Natural killer cell (primary cell): ENCODE results near the gene PTP4A1. TPM values are rescaled to one million over a fixed set of nuclear protein-coding genes. Genes with fewer than 3 reads are reported as not detected.

ENCODE experiments used
- ATAC-seq, 3 donors: fragments of 150-1000 bp in 2 of 3; fragments of 200-7000 bp in 1 of 3; cut with Tn5 transposase; 1 replicate in 1 of 3; 2 replicates in 2 of 3; pipeline ENCODE4 v1.10.0; 2021; ENCODE audit warnings: mild to moderate bottlenecking in 2 of 3, moderate library complexity in 2 of 3
- DNase-seq, 2 donors: peaks; one replicate each; pipeline versions ENCODE4 v3.0.0 to v3.0.0-alpha.2; 2013 to 2021; ENCODE audit warnings: mixed read lengths in 1 of 2
- H3K27ac ChIP-seq: one replicate; pipeline ENCODE4 v1.5.1; 2013; ENCODE audit warnings: mild to moderate bottlenecking, low read length
- H3K27me3 ChIP-seq: one replicate; pipeline ENCODE4 v1.6.1; 2013; ENCODE audit warnings: low read length; ENCODE audit not compliant: control insufficient read depth, insufficient read depth
- H3K36me3 ChIP-seq: one replicate; pipeline ENCODE4 v1.6.1; 2013; ENCODE audit warnings: low read length; ENCODE audit not compliant: control insufficient read depth, insufficient read depth
- H3K4me1 ChIP-seq: one replicate; pipeline ENCODE4 v1.6.1; 2013; ENCODE audit warnings: low read length; ENCODE audit not compliant: control insufficient read depth, insufficient read depth
- H3K4me3 ChIP-seq: one replicate; pipeline ENCODE4 v1.5.1; 2013; ENCODE audit warnings: low read length
- H3K9me3 ChIP-seq: one replicate; pipeline ENCODE4 v1.6.1; 2013; ENCODE audit warnings: low read length; ENCODE audit not compliant: control insufficient read depth, insufficient read depth
- H3K27ac Mint-ChIP-seq, 2 donors: one replicate each; pipeline ENCODE4 v1.8.0; 2022; ENCODE audit warnings: mild to moderate bottlenecking in 2 of 2, mixed read lengths in 2 of 2, moderate library complexity in 1 of 2
- H3K27me3 Mint-ChIP-seq, 2 donors: one replicate each; pipeline ENCODE4 v1.8.0; 2022; ENCODE audit warnings: low read depth in 2 of 2, mixed read lengths in 2 of 2
- H3K36me3 Mint-ChIP-seq: one replicate; pipeline ENCODE4 v1.8.0; 2022; ENCODE audit warnings: mixed read lengths
- H3K4me1 Mint-ChIP-seq, 2 donors: one replicate each; pipeline ENCODE4 v1.8.0; 2022; ENCODE audit warnings: mixed read lengths in 2 of 2
- H3K4me3 Mint-ChIP-seq: one replicate; pipeline ENCODE4 v1.8.0; 2022; ENCODE audit warnings: mild to moderate bottlenecking, moderate library complexity, mixed read lengths
- H3K9me3 Mint-ChIP-seq, 2 donors: one replicate each; pipeline ENCODE4 v1.8.0; 2022; ENCODE audit warnings: mixed read lengths in 2 of 2
- WGBS: methylation state at CpG from one replicate; pipeline ENCODE4 v1.1.7; 2013; ENCODE audit warnings: missing lambda C conversion rate; ENCODE audit not compliant: insufficient coverage; 5-methylcytosine and 5-hydroxymethylcytosine counted together
- intact Hi-C: fragments of 100-400 bp; cut with micrococcal nuclease; formaldehyde crosslinking; loops from one replicate; pipeline ENCODE4 v1.14.2; 2022
- total RNA-seq, 4 donors: library from RNA; stranded (reverse); fragments of 120-200 nt in 1 of 4; gene quantifications; one replicate each; pipeline versions ENCODE4 v1.2.3 to v1.2.4, GENCODE V29; 2013 to 2022
- TF ChIP-seq, protein P1 (sequence below): fragments of 200-600 bp; IDR thresholded peaks from one replicate; pipeline ENCODE4 v1.8.0; 2022; ENCODE audit warnings: antibody characterized with exemption

The PTP4A1 gene
- total RNA-seq, 3 donors from 2014 or later (not counting 1 experiment from before 2014, with no cell fraction given), result 113 to 185 (median 130) TPM

DNA sequence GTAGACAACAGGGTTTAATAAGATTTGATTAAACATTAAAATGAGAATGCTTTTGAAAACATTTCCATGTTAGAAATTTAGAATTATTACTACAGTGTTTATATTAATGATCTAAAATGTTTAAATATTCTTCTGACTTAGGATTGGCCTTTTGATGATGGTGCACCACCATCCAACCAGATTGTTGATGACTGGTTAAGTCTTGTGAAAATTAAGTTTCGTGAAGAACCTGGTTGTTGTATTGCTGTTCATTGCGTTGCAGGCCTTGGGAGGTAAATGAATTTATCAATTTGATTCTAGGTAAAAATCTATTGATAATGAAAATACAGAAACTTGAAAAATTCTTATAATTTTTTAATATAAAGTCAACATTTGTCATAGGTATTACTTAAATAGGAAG, 6.5 kb downstream of the PTP4A1 start:
- no peak overlapping the region for H3K27ac Mint-ChIP-seq
- peaks cover 65% of the 10 kb centered on the region for H3K36me3 ChIP-seq
- no peak for DNase-seq
- peaks cover 12 to 21% of the 10 kb centered on the region in 2 donors for H3K4me1 Mint-ChIP-seq
- H3K9me3 Mint-ChIP-seq, result no peaks in the 10 kb centered on the region
- H3K27me3 ChIP-seq, result no peaks in the 10 kb centered on the region
- H3K36me3 Mint-ChIP-seq, result peaks cover 29% of the 10 kb centered on the region
- H3K27me3 Mint-ChIP-seq, result no peaks in the 10 kb centered on the region
- H3K4me3 ChIP-seq, result no peak overlapping the region
- no peaks in the 10 kb centered on the region for H3K9me3 ChIP-seq
- TF ChIP-seq, protein P1, sequence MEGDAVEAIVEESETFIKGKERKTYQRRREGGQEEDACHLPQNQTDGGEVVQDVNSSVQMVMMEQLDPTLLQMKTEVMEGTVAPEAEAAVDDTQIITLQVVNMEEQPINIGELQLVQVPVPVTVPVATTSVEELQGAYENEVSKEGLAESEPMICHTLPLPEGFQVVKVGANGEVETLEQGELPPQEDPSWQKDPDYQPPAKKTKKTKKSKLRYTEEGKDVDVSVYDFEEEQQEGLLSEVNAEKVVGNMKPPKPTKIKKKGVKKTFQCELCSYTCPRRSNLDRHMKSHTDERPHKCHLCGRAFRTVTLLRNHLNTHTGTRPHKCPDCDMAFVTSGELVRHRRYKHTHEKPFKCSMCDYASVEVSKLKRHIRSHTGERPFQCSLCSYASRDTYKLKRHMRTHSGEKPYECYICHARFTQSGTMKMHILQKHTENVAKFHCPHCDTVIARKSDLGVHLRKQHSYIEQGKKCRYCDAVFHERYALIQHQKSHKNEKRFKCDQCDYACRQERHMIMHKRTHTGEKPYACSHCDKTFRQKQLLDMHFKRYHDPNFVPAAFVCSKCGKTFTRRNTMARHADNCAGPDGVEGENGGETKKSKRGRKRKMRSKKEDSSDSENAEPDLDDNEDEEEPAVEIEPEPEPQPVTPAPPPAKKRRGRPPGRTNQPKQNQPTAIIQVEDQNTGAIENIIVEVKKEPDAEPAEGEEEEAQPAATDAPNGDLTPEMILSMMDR, result no peak
- no peak overlapping the region for H3K4me3 Mint-ChIP-seq
- no peak overlapping the region for H3K27ac ChIP-seq
- no peak for ATAC-seq
- 100% methylated on average over 1 of the region's 2 CpGs for WGBS
- intact Hi-C loops, result loop anchor here (10.0 kb wide), 1 partner anchor 224 kb away; no protein-coding TSS in a partner anchor
- H3K4me1 ChIP-seq, result peaks cover 6% of the 10 kb centered on the region

DNA sequence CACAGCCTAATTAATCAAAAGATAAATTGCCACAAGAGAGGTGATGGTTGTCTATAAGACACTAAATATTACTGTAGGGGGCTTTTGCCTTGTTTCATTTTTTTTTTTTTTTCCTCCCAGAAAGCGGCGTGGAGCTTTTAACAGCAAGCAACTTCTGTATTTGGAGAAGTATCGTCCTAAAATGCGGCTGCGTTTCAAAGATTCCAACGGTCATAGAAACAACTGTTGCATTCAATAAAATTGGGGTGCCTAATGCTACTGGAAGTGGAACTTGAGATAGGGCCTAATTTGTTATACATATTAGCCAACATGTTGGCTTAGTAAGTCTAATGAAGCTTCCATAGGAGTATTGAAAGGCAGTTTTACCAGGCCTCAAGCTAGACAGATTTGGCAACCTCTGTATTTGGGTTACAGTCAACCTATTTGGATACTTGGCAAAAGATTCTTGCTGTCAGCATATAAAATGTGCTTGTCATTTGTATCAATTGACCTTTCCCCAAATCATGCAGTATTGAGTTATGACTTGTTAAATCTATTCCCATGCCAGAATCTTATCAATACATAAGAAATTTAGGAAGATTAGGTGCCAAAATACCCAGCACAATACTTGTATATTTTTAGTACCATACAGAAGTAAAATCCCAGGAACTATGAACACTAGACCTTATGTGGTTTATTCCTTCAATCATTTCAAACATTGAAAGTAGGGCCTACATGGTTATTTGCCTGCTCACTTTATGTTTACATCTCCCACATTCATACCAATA, 7.8 kb downstream of the PTP4A1 start:
- ATAC-seq, result no peak
- Mint-ChIP-seq H3K9me3 (no peaks in the 10 kb centered on the region), H3K27me3 (no peaks in the 10 kb centered on the region), H3K27ac (no peak overlapping the region), H3K4me1 (peaks cover 0 to 8% of the 10 kb centered on the region in 2 donors), H3K4me3 (no peak overlapping the region), H3K36me3 (peaks cover 29% of the 10 kb centered on the region)
- TF ChIP-seq, protein P1, result no peak
- WGBS, result 95% methylated on average over 6 of the region's 6 CpGs
- intact Hi-C loops, result loop anchor here (10.0 kb wide), 1 partner anchor 225 kb away; no protein-coding TSS in a partner anchor
- Histone ChIP-seq H3K27ac (no peak overlapping the region), H3K4me1 (no peaks in the 10 kb centered on the region), H3K4me3 (no peak overlapping the region), H3K27me3 (no peaks in the 10 kb centered on the region), H3K36me3 (peaks cover 65% of the 10 kb centered on the region), H3K9me3 (no peaks in the 10 kb centered on the region)
- DNase-seq, result no peak

DNA sequence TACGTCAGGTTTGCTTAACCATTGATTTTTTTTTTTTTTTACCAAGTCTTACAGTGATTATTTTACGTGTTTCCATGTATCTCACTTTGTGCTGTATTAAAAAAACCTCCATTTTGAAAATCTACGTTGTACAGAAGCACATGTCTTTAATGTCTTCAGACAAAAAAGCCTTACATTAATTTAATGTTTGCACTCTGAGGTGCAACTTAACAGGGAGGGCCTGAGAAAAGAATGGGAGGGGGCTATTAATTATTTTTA, 8.4 kb downstream of the PTP4A1 start:
- Histone ChIP-seq H3K27me3 (no peaks in the 10 kb centered on the region), H3K9me3 (no peaks in the 10 kb centered on the region), H3K4me3 (no peak overlapping the region), H3K27ac (no peak overlapping the region), H3K4me1 (no peaks in the 10 kb centered on the region), H3K36me3 (peaks cover 65% of the 10 kb centered on the region)
- Mint-ChIP-seq H3K4me3 (no peak overlapping the region), H3K36me3 (peaks cover 29% of the 10 kb centered on the region), H3K9me3 (no peaks in the 10 kb centered on the region), H3K27me3 (no peaks in the 10 kb centered on the region), H3K4me1 (peaks cover 0 to 8% of the 10 kb centered on the region in 2 donors), H3K27ac (no peak overlapping the region)
- intact Hi-C loops, result no loop called here
- no peak for DNase-seq
- no peak for ATAC-seq
- WGBS, result 95% methylated on average over 3 of the region's 3 CpGs
- TF ChIP-seq, protein P1, result no peak
